Aorta (tissue), 5 donors: ENCODE data around the gene SMIM41. TPM values are rescaled to one million over a fixed set of nuclear protein-coding genes. Genes with fewer than 3 reads are reported as not detected.
A peak's percentile ranks its signal among the peaks of the same experiment; 100 is the strongest.

Source experiments
- ATAC-seq: fragments of 200-7000 bp; cut with Tn5 transposase; one replicate; pipeline ENCODE4 v1.9.1; 2022; ENCODE audit warnings: moderate library complexity; ENCODE audit not compliant: low FRiP score
- DNase-seq, 2 donors: peaks; one replicate each; pipeline ENCODE4 v3.0.0-alpha.2; 2020
- H3K27ac ChIP-seq, 2 donors: one replicate each; pipeline ENCODE4 v1.5.1; 2013; ENCODE audit warnings: low read length in 2 of 2, mild to moderate bottlenecking in 2 of 2, moderate library complexity in 2 of 2, control low read depth in 1 of 2, inconsistent platforms in 1 of 2, low read depth in 1 of 2
- H3K27me3 ChIP-seq, 2 donors: one replicate each; pipeline ENCODE4 v1.6.1; 2013; ENCODE audit warnings: control low read depth in 1 of 2, low read length in 1 of 2, mild to moderate bottlenecking in 1 of 2, moderate library complexity in 1 of 2; ENCODE audit not compliant: insufficient read depth in 2 of 2, control insufficient read depth in 1 of 2
- H3K36me3 ChIP-seq, 2 donors: one replicate each; pipeline ENCODE4 v1.6.1; 2013; ENCODE audit warnings: control low read depth in 1 of 2, low read length in 1 of 2, mild to moderate bottlenecking in 1 of 2; ENCODE audit not compliant: insufficient read depth in 2 of 2, control insufficient read depth in 1 of 2
- H3K4me1 ChIP-seq, 2 donors: one replicate each; pipeline ENCODE4 v1.6.1; 2013; ENCODE audit warnings: low read length in 2 of 2, control low read depth in 1 of 2, mild to moderate bottlenecking in 1 of 2, moderate library complexity in 1 of 2; ENCODE audit not compliant: insufficient read depth in 2 of 2, control insufficient read depth in 1 of 2
- H3K4me3 ChIP-seq, 2 donors: one replicate each; pipeline ENCODE4 v1.5.1; 2013; ENCODE audit warnings: low read length in 2 of 2, control low read depth in 1 of 2, mild to moderate bottlenecking in 1 of 2
- H3K9me3 ChIP-seq: one replicate; pipeline ENCODE4 v1.6.1; 2013; ENCODE audit warnings: mild to moderate bottlenecking, low read length; ENCODE audit not compliant: control insufficient read depth
- WGBS, 2 donors: extraction: QIAGEN DNeasy Blood & Tissue Kit; methylation state at CpG; one replicate each; pipeline ENCODE4 v1.1.7; 2013; 5-methylcytosine and 5-hydroxymethylcytosine counted together
- intact Hi-C, 2 donors: fragments of 100-400 bp; cut with DNase I; formaldehyde crosslinking; loops; one replicate each; pipeline versions ENCODE4 v1.14.2 to v1.15.0; 2022
- polyA plus RNA-seq, 2 donors: library from polyadenylated mRNA; stranded (reverse); fragments of 200-250 nt; gene quantifications; one replicate each; pipeline ENCODE4 v1.2.3, GENCODE V29; 2013
- total RNA-seq, 2 donors: library from RNA; stranded (reverse); fragmentation: NEBNext Ultra II Directional; extraction: Animal tissue kit (Norgen Biotek cat#: 25700); gene quantifications; one replicate each; pipeline ENCODE4 v1.2.1, GENCODE V29; 2021
- donor health status: healthy with polysubstance abuse.
- donor health status: Bipolar disorder and iron deficiency.
- donor health status: DM: no; HTN: no; CAD: no.
- donor health status: DM: no; HTN: no; CAD: no.
- donor health status: DM: yes; HTN: yes; CAD: no.

Gene SMIM41
- total and polyA plus RNA-seq, 4 donors: 0.84 TPM; not detected in 3

DNA sequence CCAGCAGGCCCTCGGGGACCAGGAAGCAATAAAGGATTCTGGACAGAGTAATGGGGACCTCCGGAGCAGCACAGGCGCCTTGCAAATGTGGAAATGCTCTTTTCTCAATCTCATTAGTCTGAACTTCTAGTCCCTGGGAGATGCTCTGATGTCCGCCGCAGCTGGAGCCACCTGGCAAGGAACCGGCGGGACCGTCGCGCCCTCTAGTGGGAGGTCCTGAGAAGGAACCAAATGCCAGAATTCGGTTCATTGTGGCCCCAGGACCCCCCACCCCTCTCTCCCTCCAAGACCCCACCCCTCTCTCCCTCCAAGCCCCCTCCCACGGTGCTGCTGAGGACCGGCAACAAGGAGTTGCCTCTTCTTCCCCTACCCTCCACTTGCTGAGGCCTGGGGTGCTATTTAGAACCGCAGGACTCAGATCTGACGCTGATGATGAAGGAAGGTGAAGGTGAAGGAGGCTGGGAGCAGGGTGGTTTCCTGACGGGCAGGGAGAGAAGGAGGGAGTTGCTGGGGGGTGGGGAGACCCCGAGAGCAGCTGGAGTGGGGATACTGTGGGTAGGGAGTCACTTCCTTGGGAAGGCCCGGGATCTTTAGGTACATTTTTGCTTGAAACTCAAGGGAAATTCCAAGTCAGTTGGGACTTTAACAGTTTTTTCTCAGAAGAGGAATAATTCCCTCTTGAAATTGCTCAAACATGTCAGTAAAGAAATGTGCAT is 42.5 kb downstream of the SMIM41 start:
- WGBS, 2 donors: 18 to 20% methylated on average over 18 of the region's 18 CpGs
- ATAC-seq (no peak), DNase-seq (peak; percentile 60 to 89)
- no peak overlapping the region for H3K27ac ChIP-seq
- H3K27me3 ChIP-seq: peaks cover 0 to 2% of the 10 kb centered on the region in 2 donors
- H3K9me3 ChIP-seq: no peaks in the 10 kb centered on the region
- H3K4me3 ChIP-seq: no peak overlapping the region
- intact Hi-C loops: no loop called here
- H3K36me3 ChIP-seq: no peaks in the 10 kb centered on the region
- no peaks in the 10 kb centered on the region for H3K4me1 ChIP-seq

DNA sequence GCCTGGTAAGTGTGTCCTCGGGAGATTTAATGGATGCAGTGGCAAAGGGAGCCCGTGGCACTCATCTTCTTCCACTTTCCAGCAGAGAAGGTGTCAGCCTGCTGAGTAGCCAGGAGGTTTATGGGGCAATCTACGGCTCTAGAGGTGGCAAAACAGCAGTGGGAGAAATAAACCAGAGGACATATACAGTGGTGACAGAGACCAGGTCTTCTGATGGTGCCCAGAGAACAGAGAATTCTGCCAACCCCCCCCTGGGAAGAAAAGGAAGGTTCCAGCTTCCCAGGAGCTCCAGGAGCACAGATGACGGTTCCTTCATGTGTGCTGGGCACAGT is 43.0 kb downstream of the SMIM41 start:
- WGBS, 2 donors: 85 to 89% methylated on average over 4 of the region's 4 CpGs
- H3K27ac ChIP-seq: no peak overlapping the region
- H3K36me3 ChIP-seq: no peaks in the 10 kb centered on the region
- no peaks in the 10 kb centered on the region for H3K4me1 ChIP-seq
- ATAC-seq (no peak), DNase-seq (no peak)
- no peak overlapping the region for H3K4me3 ChIP-seq
- peaks cover 0 to 2% of the 10 kb centered on the region in 2 donors for H3K27me3 ChIP-seq
- intact Hi-C loops: no loop called here
- H3K9me3 ChIP-seq: no peaks in the 10 kb centered on the region

- H3K4me3 ChIP-seq: no peak overlapping the region
- H3K36me3 ChIP-seq: no peaks in the 10 kb centered on the region
- WGBS, 2 donors: 91% methylated on average over 7 of the region's 7 CpGs
- H3K27me3 ChIP-seq: peaks cover 0 to 2% of the 10 kb centered on the region in 2 donors
- ATAC-seq (no peak), DNase-seq (no peak)
- no peak overlapping the region for H3K27ac ChIP-seq
- H3K9me3 ChIP-seq: no peaks in the 10 kb centered on the region
- H3K4me1 ChIP-seq: no peaks in the 10 kb centered on the region
- intact Hi-C loops: no loop called here
These were observed 43.4 kb downstream of the SMIM41 start for GRCh38 chr12:52122904-52123303.

DNA sequence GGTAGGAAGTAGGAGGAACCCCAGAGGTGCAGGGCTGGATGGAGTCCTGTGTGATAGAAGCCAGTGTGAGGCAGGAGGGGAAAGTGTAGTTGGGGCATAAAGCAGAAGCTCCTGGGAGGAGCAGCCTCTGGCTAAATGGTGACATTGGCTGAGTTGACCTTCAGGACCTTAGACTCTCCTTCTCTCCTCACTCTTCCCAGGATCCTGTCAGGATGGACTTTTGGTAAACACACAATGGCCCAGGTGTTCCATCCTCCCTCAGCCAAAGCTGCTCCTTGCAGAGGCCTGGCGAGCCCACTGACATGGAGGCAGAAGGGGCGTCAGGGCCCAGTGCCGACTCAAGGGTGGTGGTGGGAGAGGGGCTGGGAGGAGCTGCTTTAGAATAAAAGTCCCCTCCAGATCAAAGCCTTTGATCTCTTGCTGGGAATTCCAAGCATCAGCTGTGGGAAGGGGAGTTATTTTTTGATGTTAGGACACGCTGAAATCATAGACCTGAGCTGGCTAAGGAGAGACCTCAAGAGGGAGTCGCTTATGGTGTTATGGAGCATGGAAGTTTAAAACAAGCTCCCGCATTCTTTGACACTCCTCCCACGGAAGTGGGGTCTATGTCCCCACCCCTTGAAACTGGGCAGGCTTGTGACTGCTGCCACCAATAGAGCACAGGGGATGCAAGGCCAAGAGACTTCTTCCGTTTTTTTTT is 44.1 kb downstream of the SMIM41 start:
- no peak overlapping the region for H3K4me3 ChIP-seq
- WGBS, 2 donors: 73 to 77% methylated on average over 8 of the region's 8 CpGs
- no peak overlapping the region for H3K27ac ChIP-seq
- peaks cover 0 to 2% of the 10 kb centered on the region in 2 donors for H3K27me3 ChIP-seq
- H3K4me1 ChIP-seq: no peaks in the 10 kb centered on the region
- DNase-seq (no peak), ATAC-seq (no peak)
- H3K36me3 ChIP-seq: no peaks in the 10 kb centered on the region
- H3K9me3 ChIP-seq: no peaks in the 10 kb centered on the region
- intact Hi-C loops: no loop called here

DNA sequence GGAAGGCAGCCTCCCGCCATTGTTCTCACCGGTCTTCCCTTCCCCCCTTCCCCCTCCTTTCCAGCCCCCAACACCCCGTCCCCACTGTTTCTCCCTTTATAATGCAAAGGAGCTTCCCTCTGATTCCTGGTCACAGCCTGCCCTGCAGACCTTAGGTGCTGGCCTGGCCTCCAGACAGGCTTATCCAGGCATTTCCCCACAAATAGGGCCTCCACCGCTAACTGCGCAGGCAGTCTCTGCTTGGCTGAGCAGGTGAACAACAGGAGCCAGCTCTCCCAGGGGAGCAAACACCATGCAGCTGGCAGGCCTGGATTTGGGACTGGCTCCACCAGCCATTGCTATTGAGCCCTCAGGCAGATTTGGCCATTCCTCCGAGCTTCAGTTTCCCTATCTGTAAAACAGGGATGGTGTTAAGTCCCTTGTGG is 46.0 kb downstream of the SMIM41 start:
- no peak overlapping the region for H3K27ac ChIP-seq
- no peaks in the 10 kb centered on the region for H3K4me1 ChIP-seq
- no peaks in the 10 kb centered on the region for H3K36me3 ChIP-seq
- no peak overlapping the region for H3K4me3 ChIP-seq
- ATAC-seq (no peak), DNase-seq (peak in 1 of 2 donors; percentile 62)
- H3K27me3 ChIP-seq: no peaks in the 10 kb centered on the region
- H3K9me3 ChIP-seq: no peaks in the 10 kb centered on the region
- intact Hi-C loops: no loop called here
- 81 to 88% methylated on average over 6 of the region's 6 CpGs for WGBS, 2 donors

GRCh38 chr12:52126050-52126604 is 46.6 kb downstream of the SMIM41 start:
- no peak overlapping the region for H3K27ac ChIP-seq
- ATAC-seq (no peak), DNase-seq (peak in 1 of 2 donors; percentile 50)
- no peaks in the 10 kb centered on the region for H3K9me3 ChIP-seq
- no peaks in the 10 kb centered on the region for H3K27me3 ChIP-seq
- 89 to 90% methylated on average over 2 of the region's 2 CpGs for WGBS, 2 donors
- H3K4me3 ChIP-seq: no peak overlapping the region
- H3K36me3 ChIP-seq: no peaks in the 10 kb centered on the region
- no peaks in the 10 kb centered on the region for H3K4me1 ChIP-seq
- intact Hi-C loops: no loop called here

DNA sequence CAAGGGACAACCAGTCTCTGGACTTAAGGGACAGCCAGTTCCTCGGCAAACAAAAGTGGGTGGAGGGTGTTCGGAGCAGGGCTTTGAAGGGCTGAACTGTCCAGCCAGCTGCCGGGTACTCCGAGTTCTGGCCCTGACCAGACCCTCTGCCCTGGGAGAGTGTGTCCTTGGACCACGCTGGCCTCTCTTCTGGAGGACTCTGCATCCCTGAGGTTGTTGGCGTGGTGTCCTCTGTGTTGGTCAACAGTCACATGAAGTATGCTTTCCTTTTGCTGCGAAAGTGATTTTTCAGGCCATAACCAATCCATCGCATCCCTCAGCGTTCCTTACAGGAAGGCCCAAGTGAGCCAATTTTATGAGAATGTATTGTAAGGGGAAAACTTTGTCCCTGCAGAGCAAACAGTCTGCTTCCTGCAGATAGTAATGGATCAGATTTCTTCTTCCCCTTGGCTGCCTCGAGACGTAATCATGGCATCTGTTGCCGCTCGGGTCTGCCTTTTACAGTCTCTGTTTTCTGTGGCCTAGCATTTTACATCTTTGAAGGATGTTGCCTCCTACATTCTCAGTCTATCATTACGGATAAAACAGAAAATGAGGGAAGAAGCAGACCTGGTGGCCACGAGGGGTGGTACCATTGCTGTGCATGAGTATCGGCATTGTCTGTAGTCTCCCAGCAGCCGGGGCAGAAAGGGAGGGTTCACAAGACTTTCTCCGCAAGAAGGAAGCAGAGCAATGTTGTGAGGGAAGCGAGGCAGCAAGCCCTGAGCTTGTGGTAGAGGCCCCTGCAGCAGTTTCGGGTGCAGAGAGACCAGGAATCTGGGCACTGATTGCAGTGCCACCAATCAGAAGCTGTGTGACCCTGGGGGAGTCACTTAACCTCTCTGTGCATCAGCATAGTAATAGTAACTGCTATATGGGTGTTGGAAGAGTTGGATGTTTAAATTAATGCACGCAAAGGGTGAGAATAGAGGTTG is 47.4 kb downstream of the SMIM41 start:
- DNase-seq (peak in 1 of 2 donors; percentile 37), ATAC-seq (peak; percentile 56)
- H3K27me3 ChIP-seq: no peaks in the 10 kb centered on the region
- no peaks in the 10 kb centered on the region for H3K36me3 ChIP-seq
- H3K4me1 ChIP-seq: no peaks in the 10 kb centered on the region
- intact Hi-C loops: no loop called here
- no peak overlapping the region for H3K27ac ChIP-seq
- 61 to 68% methylated on average over 21 of the region's 21 CpGs for WGBS, 2 donors
- H3K9me3 ChIP-seq: no peaks in the 10 kb centered on the region
- no peak overlapping the region for H3K4me3 ChIP-seq

- no peak for ATAC-seq
- Histone ChIP-seq H3K9me3 (no peaks in the 10 kb centered on the region), H3K36me3 (no peaks in the 10 kb centered on the region), H3K27ac (no peak overlapping the region), H3K27me3 (no peaks in the 10 kb centered on the region), H3K4me1 (no peaks in the 10 kb centered on the region), H3K4me3 (no peak overlapping the region)
- intact Hi-C loops: no loop called here
- 77 to 81% methylated on average over 10 of the region's 10 CpGs for WGBS, 2 donors
- peak in 1 of 2 donors; percentile 32 for DNase-seq
These were observed 48.4 kb downstream of the SMIM41 start for GRCh38 chr12:52127683-52128450.
